ENCODE results near the gene ADAMTS9. TPM values are rescaled to one million over a fixed set of nuclear protein-coding genes. Genes with fewer than 3 reads are reported as not detected.

The ADAMTS9 gene
- polyA plus RNA-seq, 4 donors = 0.54 to 11.3 (median 5.0) TPM

GRCh38 chr3:64483467-64483866 lies 204.3 kb downstream of the ADAMTS9 start:
- 86 to 95% (median 94%) methylated on average over 2 of the region's 2 CpGs for WGBS, 3 donors
- Histone ChIP-seq H3K36me3 (ENCODE audit: control insufficient read depth in 3 of 3, insufficient read depth in 2 of 3, low read depth in 1 of 3, low read length in 3 of 3) (no peaks in the 10 kb centered on the region), H3K27me3 (ENCODE audit: control insufficient read depth in 3 of 3, insufficient read depth in 3 of 3, low read length in 3 of 3) (no peaks in the 10 kb centered on the region), H3K4me3 (ENCODE audit: low read depth in 1 of 3, low read length in 3 of 3) (no peak overlapping the region), H3K9me3 (ENCODE audit: control insufficient read depth in 2 of 2, insufficient read depth in 1 of 2, low read depth in 1 of 2, low read length in 1 of 2) (no peaks in the 10 kb centered on the region), H3K4me1 (ENCODE audit: control insufficient read depth in 3 of 3, insufficient read depth in 2 of 3, low read depth in 1 of 3, low read length in 2 of 3) (no peaks in the 10 kb centered on the region), H3K27ac (ENCODE audit: low read depth in 1 of 3, low read length in 2 of 3) (no peak overlapping the region)
- no peak for FAIRE-seq
- no peak for DNase-seq

GRCh38 chr3:64475037-64475436 lies 212.8 kb downstream of the ADAMTS9 start:
- WGBS, 3 donors = 71 to 100% (median 80%) methylated on average over 1 of the region's 1 CpG
- DNase-seq (no peak), FAIRE-seq (no peak)
- no peaks in the 10 kb centered on the region for H3K27me3 ChIP-seq (ENCODE audit: control insufficient read depth in 3 of 3, insufficient read depth in 3 of 3, low read length in 3 of 3)
- no peaks in the 10 kb centered on the region for H3K4me1 ChIP-seq (ENCODE audit: control insufficient read depth in 3 of 3, insufficient read depth in 2 of 3, low read depth in 1 of 3, low read length in 2 of 3)
- no peaks in the 10 kb centered on the region for H3K36me3 ChIP-seq (ENCODE audit: control insufficient read depth in 3 of 3, insufficient read depth in 2 of 3, low read depth in 1 of 3, low read length in 3 of 3)
- H3K4me3 ChIP-seq (ENCODE audit: low read depth in 1 of 3, low read length in 3 of 3) = no peak overlapping the region
- no peak overlapping the region for H3K27ac ChIP-seq (ENCODE audit: low read depth in 1 of 3, low read length in 2 of 3)
- no peaks in the 10 kb centered on the region for H3K9me3 ChIP-seq (ENCODE audit: control insufficient read depth in 2 of 2, insufficient read depth in 1 of 2, low read depth in 1 of 2, low read length in 1 of 2)

- no peaks in the 10 kb centered on the region for H3K27me3 ChIP-seq (ENCODE audit: control insufficient read depth in 3 of 3, insufficient read depth in 3 of 3, low read length in 3 of 3)
- DNase-seq (no peak), FAIRE-seq (no peak)
- no peaks in the 10 kb centered on the region for H3K4me1 ChIP-seq (ENCODE audit: control insufficient read depth in 3 of 3, insufficient read depth in 2 of 3, low read depth in 1 of 3, low read length in 2 of 3)
- H3K9me3 ChIP-seq (ENCODE audit: control insufficient read depth in 2 of 2, insufficient read depth in 1 of 2, low read depth in 1 of 2, low read length in 1 of 2) = no peaks in the 10 kb centered on the region
- H3K36me3 ChIP-seq (ENCODE audit: control insufficient read depth in 3 of 3, insufficient read depth in 2 of 3, low read depth in 1 of 3, low read length in 3 of 3) = no peaks in the 10 kb centered on the region
- 71% methylated on average over 1 of the region's 1 CpG for WGBS, 3 donors
- no peak overlapping the region for H3K27ac ChIP-seq (ENCODE audit: low read depth in 1 of 3, low read length in 2 of 3)
- H3K4me3 ChIP-seq (ENCODE audit: low read depth in 1 of 3, low read length in 3 of 3) = no peak overlapping the region
Measured at GRCh38 chr3:64473466-64473865, 214.3 kb downstream of the ADAMTS9 start.

GRCh38 chr3:64470436-64470835 lies 217.4 kb downstream of the ADAMTS9 start:
- DNase-seq (no peak), FAIRE-seq (no peak)
- 75 to 88% (median 86%) methylated on average over 5 of the region's 5 CpGs for WGBS, 3 donors
- H3K9me3 ChIP-seq (ENCODE audit: control insufficient read depth in 2 of 2, insufficient read depth in 1 of 2, low read depth in 1 of 2, low read length in 1 of 2) = no peaks in the 10 kb centered on the region
- H3K4me1 ChIP-seq (ENCODE audit: control insufficient read depth in 3 of 3, insufficient read depth in 2 of 3, low read depth in 1 of 3, low read length in 2 of 3) = no peaks in the 10 kb centered on the region
- no peak overlapping the region for H3K4me3 ChIP-seq (ENCODE audit: low read depth in 1 of 3, low read length in 3 of 3)
- H3K27ac ChIP-seq (ENCODE audit: low read depth in 1 of 3, low read length in 2 of 3) = no peak overlapping the region
- no peaks in the 10 kb centered on the region for H3K36me3 ChIP-seq (ENCODE audit: control insufficient read depth in 3 of 3, insufficient read depth in 2 of 3, low read depth in 1 of 3, low read length in 3 of 3)
- H3K27me3 ChIP-seq (ENCODE audit: control insufficient read depth in 3 of 3, insufficient read depth in 3 of 3, low read length in 3 of 3) = no peaks in the 10 kb centered on the region

GRCh38 chr3:64467255-64467944 lies 220.4 kb downstream of the ADAMTS9 start:
- DNase-seq (no peak), FAIRE-seq (no peak)
- no peaks in the 10 kb centered on the region for H3K9me3 ChIP-seq (ENCODE audit: control insufficient read depth in 2 of 2, insufficient read depth in 1 of 2, low read depth in 1 of 2, low read length in 1 of 2)
- 63 to 79% (median 68%) methylated on average over 5 of the region's 5 CpGs for WGBS, 3 donors
- H3K4me1 ChIP-seq (ENCODE audit: control insufficient read depth in 3 of 3, insufficient read depth in 2 of 3, low read depth in 1 of 3, low read length in 2 of 3) = no peaks in the 10 kb centered on the region
- no peak overlapping the region for H3K27ac ChIP-seq (ENCODE audit: low read depth in 1 of 3, low read length in 2 of 3)
- no peak overlapping the region for H3K4me3 ChIP-seq (ENCODE audit: low read depth in 1 of 3, low read length in 3 of 3)
- H3K27me3 ChIP-seq (ENCODE audit: control insufficient read depth in 3 of 3, insufficient read depth in 3 of 3, low read length in 3 of 3) = no peaks in the 10 kb centered on the region
- no peaks in the 10 kb centered on the region for H3K36me3 ChIP-seq (ENCODE audit: control insufficient read depth in 3 of 3, insufficient read depth in 2 of 3, low read depth in 1 of 3, low read length in 3 of 3)
